AG09309 (cell line): Measurements from ENCODE around the gene BTNL3.

Source experiments
- DNase-seq: peaks from one replicate; pipeline ENCODE4 v3.0.0-alpha.2; 2010; ENCODE audit warnings: low read depth
- H3K4me3 ChIP-seq: 2 replicates; pipeline ENCODE4 v1.5.1; 2011; ENCODE audit warnings: mild to moderate bottlenecking, low read depth, low read length, moderate library complexity; ENCODE audit not compliant: control insufficient read depth
- TF ChIP-seq, protein P1 (sequence below): IDR thresholded peaks from 2 replicates; pipeline ENCODE4 v1.5.1; 2011; ENCODE audit warnings: mild to moderate bottlenecking, low read depth, low read length, inconsistent platforms; ENCODE audit not compliant: insufficient read depth, control insufficient read depth; ENCODE audit errors: missing control alignments

BTNL3 gene

DNA sequence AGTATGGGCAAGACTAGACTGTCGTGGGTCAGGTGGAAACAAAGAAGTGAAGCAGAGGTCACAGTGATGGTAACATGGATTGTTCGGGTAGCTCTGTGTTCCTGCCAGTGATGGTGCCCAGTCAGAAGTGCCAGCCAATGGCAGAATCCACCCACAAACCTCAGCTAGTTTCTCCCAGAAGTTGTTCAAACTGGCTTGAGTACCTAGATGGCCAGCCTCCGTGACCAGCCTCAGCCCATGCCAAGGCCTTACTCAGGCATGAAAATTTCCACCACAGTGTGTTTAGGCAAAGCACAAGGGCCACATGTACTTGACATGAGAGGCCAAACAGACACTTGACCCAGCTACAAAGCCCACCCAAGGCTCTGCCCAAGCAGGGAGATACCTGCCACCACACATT lies 32.0 kb downstream of the BTNL3 start:
- TF ChIP-seq, protein P1, sequence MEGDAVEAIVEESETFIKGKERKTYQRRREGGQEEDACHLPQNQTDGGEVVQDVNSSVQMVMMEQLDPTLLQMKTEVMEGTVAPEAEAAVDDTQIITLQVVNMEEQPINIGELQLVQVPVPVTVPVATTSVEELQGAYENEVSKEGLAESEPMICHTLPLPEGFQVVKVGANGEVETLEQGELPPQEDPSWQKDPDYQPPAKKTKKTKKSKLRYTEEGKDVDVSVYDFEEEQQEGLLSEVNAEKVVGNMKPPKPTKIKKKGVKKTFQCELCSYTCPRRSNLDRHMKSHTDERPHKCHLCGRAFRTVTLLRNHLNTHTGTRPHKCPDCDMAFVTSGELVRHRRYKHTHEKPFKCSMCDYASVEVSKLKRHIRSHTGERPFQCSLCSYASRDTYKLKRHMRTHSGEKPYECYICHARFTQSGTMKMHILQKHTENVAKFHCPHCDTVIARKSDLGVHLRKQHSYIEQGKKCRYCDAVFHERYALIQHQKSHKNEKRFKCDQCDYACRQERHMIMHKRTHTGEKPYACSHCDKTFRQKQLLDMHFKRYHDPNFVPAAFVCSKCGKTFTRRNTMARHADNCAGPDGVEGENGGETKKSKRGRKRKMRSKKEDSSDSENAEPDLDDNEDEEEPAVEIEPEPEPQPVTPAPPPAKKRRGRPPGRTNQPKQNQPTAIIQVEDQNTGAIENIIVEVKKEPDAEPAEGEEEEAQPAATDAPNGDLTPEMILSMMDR: no peak
- no peak overlapping the region for H3K4me3 ChIP-seq
- DNase-seq: no peak

DNA sequence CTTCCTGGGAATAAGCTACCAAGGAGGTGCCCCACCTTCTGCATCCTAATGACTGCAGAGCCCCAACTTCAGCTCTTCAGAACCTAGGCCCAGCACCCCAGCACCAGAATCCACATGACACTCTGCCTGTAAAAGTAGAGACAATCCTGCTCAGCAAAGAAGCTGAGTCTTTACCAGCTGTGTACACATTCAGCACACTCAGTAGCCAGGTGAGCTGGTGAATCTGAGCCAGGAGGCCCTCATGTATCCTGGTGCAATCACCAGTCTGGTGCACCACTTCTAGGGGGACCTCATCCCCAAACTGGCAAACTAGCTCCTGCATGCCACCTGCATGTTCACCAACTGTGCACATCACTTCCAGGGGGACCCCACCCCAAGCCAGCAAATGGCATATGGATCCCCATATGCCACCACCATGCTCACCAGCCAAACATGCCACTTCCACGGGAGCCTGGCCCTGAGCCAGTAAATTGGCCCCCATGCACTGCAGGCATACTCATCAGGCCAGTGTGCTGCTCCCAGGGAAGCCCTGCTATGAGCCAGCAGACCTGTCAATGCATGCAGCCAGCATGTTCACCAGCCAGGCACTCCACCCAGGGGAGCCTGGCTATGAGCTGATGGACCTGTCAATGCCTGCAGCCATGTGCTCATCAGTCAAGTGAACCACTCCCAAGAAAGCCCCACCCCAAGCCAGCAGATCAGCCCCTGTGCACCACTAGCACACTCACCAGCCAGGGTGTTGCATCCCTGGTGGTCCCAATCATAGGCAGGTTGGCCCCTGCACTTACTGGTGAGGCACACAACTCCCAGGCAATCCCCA lies 35.8 kb downstream of the BTNL3 start:
- no peak for DNase-seq
- TF ChIP-seq, protein P1: no peak
- H3K4me3 ChIP-seq: no peak overlapping the region

DNA sequence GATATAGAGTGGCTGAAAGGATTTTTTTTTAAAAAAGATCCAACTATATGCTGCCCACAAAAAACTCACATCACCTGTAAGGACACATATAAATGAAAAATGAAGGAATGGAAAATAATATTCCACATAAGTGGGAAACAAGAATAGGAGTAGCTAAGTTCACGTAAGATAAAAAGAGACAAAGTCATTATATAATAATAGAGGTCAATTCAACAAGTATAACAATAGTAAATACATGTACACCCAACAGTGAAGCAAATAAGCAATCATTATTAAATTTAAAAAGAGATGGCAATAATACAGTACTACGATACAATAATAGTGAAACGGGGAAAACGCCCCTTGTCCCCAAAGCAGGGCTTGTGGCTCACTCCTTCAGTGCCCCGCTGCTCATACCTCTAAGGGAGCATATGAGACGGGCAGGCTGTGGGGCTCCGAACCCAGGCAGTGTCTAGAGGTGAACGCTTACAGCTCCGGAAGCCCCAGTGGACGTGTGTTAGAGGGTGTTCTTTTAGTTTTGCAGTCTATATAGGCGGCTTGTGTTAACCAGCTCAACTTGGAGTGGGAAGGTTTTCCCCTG lies 38.9 kb downstream of the BTNL3 start:
- TF ChIP-seq, protein P1: no peak
- no peak overlapping the region for H3K4me3 ChIP-seq
- no peak for DNase-seq

DNA sequence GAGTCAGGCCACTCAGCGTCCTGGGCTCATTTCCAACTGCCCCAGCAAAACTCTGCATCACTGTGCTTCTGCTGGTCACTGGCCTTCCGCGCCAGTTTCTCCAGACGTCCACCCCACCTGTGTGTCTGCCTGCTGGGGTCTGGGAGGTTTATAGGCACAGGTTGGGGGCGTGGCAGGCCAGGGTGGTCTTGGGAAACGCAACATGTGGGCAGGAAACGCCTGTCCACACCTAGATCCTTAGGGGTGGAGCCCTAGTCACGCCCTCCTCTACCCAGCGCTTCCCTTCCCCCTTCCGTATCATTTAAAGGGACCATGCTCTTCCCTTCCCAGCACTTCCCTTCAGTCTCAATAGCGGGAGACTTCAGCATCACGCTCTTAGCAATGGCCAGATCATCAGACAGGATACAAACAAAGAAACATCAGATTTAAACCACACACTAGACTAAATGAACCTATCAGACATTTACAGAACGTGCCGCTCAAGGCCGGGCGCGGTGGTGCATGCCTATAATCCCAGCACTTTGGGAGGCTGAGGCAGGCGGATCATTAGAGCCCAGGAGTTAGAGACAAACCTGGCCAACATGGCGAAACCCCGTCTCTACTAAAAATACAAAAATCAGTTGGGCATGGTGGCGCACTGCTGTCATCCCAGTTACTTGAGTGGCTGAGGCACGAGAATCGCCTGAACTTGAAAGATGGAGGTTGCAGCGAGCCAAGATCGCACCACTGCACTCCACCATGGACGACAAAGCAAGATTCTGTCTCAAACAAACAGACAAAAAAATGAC lies 39.6 kb downstream of the BTNL3 start:
- H3K4me3 ChIP-seq: no peak overlapping the region
- TF ChIP-seq, protein P1: no peak
- no peak for DNase-seq

DNA sequence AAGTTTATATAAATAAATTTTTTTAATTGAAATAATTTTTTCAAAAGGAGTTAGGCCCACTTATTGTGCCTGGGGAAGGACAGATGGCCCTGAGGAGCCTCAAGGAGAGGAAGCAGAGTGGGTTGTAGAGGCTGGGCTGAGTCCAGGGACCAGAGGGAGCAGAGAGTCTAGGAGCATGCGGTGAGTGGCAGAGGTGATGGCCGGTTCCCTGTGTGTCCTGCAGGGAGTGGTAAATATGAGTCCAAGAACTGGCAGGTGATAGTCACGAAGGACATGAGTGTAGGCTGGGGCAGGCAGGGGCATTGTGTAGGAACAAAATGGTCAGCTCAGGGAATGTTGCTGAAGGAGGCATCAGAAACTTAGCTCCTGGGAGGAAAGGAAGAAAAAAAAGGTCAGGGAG lies 43.1 kb downstream of the BTNL3 start:
- TF ChIP-seq, protein P1: no peak
- no peak overlapping the region for H3K4me3 ChIP-seq
- no peak for DNase-seq

DNA sequence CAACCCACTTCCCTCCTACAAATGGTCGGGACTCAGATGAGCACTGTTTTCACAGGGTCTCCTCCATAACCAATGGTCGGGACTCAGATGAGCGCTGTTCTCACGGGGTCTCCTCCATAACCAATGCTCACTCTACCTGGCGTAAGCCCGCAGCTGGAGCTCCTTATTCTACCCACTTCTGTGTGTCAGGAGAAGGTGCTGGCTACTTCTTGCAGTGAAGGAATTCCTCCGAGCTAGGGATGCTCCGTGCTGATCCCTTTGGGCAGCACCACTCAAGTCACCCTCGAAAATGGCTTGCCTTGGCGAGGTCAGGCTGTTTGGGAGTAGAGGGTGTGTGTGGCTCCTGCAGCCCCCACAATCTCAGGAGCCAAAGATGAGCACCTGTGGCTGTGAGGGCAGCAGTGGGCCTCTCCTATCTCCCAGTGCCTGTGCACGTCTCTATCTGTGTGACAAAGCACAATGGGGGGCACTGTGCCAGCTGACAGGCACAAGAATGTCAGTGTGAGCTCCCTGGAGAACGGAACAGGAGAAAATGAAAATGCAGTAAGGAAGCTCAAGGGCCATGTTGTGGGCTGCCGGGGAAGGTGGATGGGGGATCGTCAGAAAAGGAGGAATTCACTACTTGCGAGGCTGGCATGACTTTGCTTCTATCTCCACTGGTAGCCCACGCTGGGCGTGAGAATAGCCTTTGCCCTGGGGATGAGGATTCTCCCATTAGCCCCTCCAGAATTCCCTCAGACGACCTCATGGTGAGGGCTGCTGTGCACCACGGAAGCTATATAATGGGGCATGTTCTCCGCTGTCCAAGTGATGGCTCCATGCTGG lies 47.6 kb downstream of the BTNL3 start:
- H3K4me3 ChIP-seq: no peak overlapping the region
- DNase-seq: no peak
- TF ChIP-seq, protein P1: no peak
